ENCODE data around the gene MACROD2. TPM values are rescaled to one million over a fixed set of nuclear protein-coding genes. Genes with fewer than 3 reads are reported as not detected.

Gene MACROD2
- polyA plus RNA-seq, 1 donor (not counting 4 experiments of a cell fraction or from before 2014, with no cell fraction given), result 0.71 TPM

GRCh38 chr20:14259689-14260088 lies 264.4 kb downstream of the MACROD2 start:
- peaks cover 5% of the 10 kb centered on the region for H3K4me1 ChIP-seq (ENCODE audit: control insufficient read depth, extremely low read depth, insufficient read depth, low read length)
- H3K9me3 ChIP-seq (ENCODE audit: control insufficient read depth, low read depth, low read length), result no peaks in the 10 kb centered on the region
- no peak overlapping the region for H3K9ac ChIP-seq (ENCODE audit: control insufficient read depth, extremely low read depth, insufficient read depth, low read length)
- H4K20me1 ChIP-seq (ENCODE audit: control insufficient read depth, extremely low read depth, insufficient read depth, low read length), result no peaks in the 10 kb centered on the region
- H3K27ac ChIP-seq (ENCODE audit: control insufficient read depth, insufficient read depth, low read length), result no peak overlapping the region
- H3K9me1 ChIP-seq (ENCODE audit: control insufficient read depth, extremely low read depth, insufficient read depth, low read length), result no peaks in the 10 kb centered on the region
- dilution Hi-C loops (cut with MboI; ENCODE audit: extremely low pct_ligation_motif_present, low sequenced_read_pairs), result no loop called here
- H2AFZ ChIP-seq (ENCODE audit: control insufficient read depth, low read length), result no peak overlapping the region
- no peaks in the 10 kb centered on the region for H3K27me3 ChIP-seq (ENCODE audit: control insufficient read depth, extremely low read depth, insufficient read depth, low read length)
- no peak for DNase-seq (ENCODE audit: low read depth, low spot score)
- no peak overlapping the region for H3K4me3 ChIP-seq (ENCODE audit: control insufficient read depth in 2 of 3, extremely low read depth in 1 of 3, insufficient read depth in 2 of 3, low read depth in 1 of 3, low read length in 3 of 3)
- no peaks in the 10 kb centered on the region for H3K79me2 ChIP-seq (ENCODE audit: control insufficient read depth, insufficient read depth, low read length)
- no peak for FAIRE-seq
- no peak for TF ChIP-seq EZH2 (IDR thresholded peaks at IDR 0.05; ENCODE audit: low read length)
- no peak for TF ChIP-seq CTCF (optimal IDR thresholded peaks at IDR 0.05 in 1 of 3, IDR thresholded peaks at IDR 0.05 in 1 of 3, conservative IDR thresholded peaks at IDR 0.05 in 1 of 3; ENCODE audit: extremely low read depth in 1 of 3, insufficient read depth in 2 of 3, low read length in 3 of 3)
- H3K4me2 ChIP-seq (ENCODE audit: control insufficient read depth, extremely low read depth, insufficient read depth, low read depth, low read length), result no peak overlapping the region
- H3K36me3 ChIP-seq (ENCODE audit: control insufficient read depth in 2 of 2, extremely low read depth in 1 of 2, insufficient read depth in 2 of 2, low read length in 2 of 2), result no peaks in the 10 kb centered on the region

DNA sequence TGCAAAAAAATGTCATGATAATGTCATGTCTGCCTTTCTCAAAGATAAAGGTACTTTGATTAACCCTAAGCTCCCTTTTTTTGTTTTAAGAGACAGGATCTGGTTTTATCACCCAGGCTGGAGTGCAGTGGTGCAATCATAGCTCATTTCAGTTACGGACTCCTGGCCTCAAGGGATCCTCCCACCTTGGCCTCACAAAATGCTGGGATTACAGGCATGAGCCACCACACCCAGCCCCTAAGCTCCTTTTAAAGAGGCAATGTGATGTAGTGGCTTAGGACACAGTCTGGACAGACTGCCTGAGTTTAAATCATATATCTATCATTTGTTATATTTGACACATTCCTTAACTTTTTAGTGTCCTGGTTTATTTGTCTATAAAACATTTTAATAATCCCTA lies 265.1 kb downstream of the MACROD2 start:
- no peaks in the 10 kb centered on the region for H4K20me1 ChIP-seq (ENCODE audit: control insufficient read depth, extremely low read depth, insufficient read depth, low read length)
- FAIRE-seq (no peak), DNase-seq (ENCODE audit: low read depth, low spot score) (no peak)
- H2AFZ ChIP-seq (ENCODE audit: control insufficient read depth, low read length), result no peak overlapping the region
- peaks cover 5% of the 10 kb centered on the region for H3K4me1 ChIP-seq (ENCODE audit: control insufficient read depth, extremely low read depth, insufficient read depth, low read length)
- no peak overlapping the region for H3K4me3 ChIP-seq (ENCODE audit: control insufficient read depth in 2 of 3, extremely low read depth in 1 of 3, insufficient read depth in 2 of 3, low read depth in 1 of 3, low read length in 3 of 3)
- H3K9me1 ChIP-seq (ENCODE audit: control insufficient read depth, extremely low read depth, insufficient read depth, low read length), result no peaks in the 10 kb centered on the region
- TF ChIP-seq EZH2 (IDR thresholded peaks at IDR 0.05; ENCODE audit: low read length) (no peak), CTCF (optimal IDR thresholded peaks at IDR 0.05 in 1 of 3, IDR thresholded peaks at IDR 0.05 in 1 of 3, conservative IDR thresholded peaks at IDR 0.05 in 1 of 3; ENCODE audit: extremely low read depth in 1 of 3, insufficient read depth in 2 of 3, low read length in 3 of 3) (no peak)
- H3K9ac ChIP-seq (ENCODE audit: control insufficient read depth, extremely low read depth, insufficient read depth, low read length), result no peak overlapping the region
- no peak overlapping the region for H3K27ac ChIP-seq (ENCODE audit: control insufficient read depth, insufficient read depth, low read length)
- H3K36me3 ChIP-seq (ENCODE audit: control insufficient read depth in 2 of 2, extremely low read depth in 1 of 2, insufficient read depth in 2 of 2, low read length in 2 of 2), result no peaks in the 10 kb centered on the region
- no peaks in the 10 kb centered on the region for H3K79me2 ChIP-seq (ENCODE audit: control insufficient read depth, insufficient read depth, low read length)
- no peaks in the 10 kb centered on the region for H3K27me3 ChIP-seq (ENCODE audit: control insufficient read depth, extremely low read depth, insufficient read depth, low read length)
- no peak overlapping the region for H3K4me2 ChIP-seq (ENCODE audit: control insufficient read depth, extremely low read depth, insufficient read depth, low read depth, low read length)
- no peaks in the 10 kb centered on the region for H3K9me3 ChIP-seq (ENCODE audit: control insufficient read depth, low read depth, low read length)
- dilution Hi-C loops (cut with MboI; ENCODE audit: extremely low pct_ligation_motif_present, low sequenced_read_pairs), result no loop called here
